Measurements from ENCODE around the gene SLC5A10. TPM values are rescaled to one million over a fixed set of nuclear protein-coding genes. Genes with fewer than 3 reads are reported as not detected.
A peak's percentile ranks its signal among the peaks of the same experiment; 100 is the strongest.

The SLC5A10 gene
- total RNA-seq, 1 donor: not detected

DNA sequence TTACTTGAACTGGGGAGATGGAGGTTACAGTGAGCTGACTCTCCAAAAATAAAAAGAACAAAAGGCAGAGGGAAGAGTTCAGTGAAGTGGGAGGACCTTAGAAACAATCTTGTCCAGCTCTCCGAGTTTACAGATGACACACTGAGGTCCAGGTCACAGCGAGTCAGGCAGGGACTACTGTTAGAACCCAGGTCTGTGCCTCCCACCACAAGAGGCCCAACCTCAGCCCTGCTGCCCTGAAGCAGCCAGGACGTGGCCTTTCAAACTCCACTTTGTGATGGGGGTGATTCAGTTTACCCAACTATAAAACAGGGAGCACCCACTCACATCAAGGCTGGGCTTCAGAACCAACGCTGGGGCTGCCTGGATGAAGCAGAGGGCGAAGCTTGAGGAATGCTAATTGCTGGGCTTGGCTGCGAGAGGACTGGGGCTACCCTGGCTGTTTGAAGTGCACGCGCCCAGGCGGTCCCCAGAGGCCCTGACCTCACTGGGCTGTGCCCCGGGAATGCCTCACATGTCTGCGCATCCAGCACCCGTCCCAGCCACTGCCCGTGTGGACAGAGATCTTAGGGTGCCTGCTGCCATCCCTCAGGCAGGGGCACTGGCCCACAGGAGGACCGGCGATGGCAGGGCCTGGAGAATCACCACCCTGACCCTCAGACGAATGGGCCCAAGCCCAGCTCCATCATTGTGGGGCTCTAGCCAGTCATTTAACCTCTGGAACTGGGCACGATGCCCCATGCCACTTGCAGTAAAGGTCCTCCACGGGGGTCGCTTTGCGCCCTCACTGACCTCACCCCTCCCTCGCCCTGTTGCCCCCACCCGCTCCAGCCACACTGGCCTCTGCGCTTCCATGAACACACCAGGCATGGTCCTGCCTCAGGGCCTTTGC is 11.4 kb downstream of the SLC5A10 start:
- TF ChIP-seq, protein P1, sequence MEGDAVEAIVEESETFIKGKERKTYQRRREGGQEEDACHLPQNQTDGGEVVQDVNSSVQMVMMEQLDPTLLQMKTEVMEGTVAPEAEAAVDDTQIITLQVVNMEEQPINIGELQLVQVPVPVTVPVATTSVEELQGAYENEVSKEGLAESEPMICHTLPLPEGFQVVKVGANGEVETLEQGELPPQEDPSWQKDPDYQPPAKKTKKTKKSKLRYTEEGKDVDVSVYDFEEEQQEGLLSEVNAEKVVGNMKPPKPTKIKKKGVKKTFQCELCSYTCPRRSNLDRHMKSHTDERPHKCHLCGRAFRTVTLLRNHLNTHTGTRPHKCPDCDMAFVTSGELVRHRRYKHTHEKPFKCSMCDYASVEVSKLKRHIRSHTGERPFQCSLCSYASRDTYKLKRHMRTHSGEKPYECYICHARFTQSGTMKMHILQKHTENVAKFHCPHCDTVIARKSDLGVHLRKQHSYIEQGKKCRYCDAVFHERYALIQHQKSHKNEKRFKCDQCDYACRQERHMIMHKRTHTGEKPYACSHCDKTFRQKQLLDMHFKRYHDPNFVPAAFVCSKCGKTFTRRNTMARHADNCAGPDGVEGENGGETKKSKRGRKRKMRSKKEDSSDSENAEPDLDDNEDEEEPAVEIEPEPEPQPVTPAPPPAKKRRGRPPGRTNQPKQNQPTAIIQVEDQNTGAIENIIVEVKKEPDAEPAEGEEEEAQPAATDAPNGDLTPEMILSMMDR (IDR thresholded peaks at IDR 0.05; ENCODE audit: insufficient read depth, low read depth, low read length): no peak
- DNase-seq (ENCODE audit: low read depth): no peak
- no peak overlapping the region for H3K4me3 ChIP-seq (ENCODE audit: low read depth, low read length)

DNA sequence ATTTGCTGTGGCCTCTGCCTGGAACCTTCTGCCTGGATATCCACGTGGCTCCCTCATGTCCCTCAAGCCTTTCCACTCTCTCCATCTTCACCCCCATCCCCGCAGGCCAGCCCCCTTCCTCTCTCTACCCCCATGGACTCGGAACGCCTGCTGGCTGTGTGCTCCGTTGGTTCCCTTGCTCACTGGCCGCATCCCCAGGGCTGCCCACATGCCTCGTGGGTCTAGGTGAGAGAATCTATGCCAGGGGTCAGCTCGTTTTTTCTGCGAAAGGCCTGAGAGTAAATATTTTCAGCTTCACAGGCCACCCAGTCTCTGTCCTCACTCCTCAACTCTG is 12.0 kb downstream of the SLC5A10 start:
- no peak overlapping the region for H3K4me3 ChIP-seq (ENCODE audit: low read depth, low read length)
- TF ChIP-seq, protein P1 (IDR thresholded peaks at IDR 0.05; ENCODE audit: insufficient read depth, low read depth, low read length): no peak
- no peak for DNase-seq (ENCODE audit: low read depth)

DNA sequence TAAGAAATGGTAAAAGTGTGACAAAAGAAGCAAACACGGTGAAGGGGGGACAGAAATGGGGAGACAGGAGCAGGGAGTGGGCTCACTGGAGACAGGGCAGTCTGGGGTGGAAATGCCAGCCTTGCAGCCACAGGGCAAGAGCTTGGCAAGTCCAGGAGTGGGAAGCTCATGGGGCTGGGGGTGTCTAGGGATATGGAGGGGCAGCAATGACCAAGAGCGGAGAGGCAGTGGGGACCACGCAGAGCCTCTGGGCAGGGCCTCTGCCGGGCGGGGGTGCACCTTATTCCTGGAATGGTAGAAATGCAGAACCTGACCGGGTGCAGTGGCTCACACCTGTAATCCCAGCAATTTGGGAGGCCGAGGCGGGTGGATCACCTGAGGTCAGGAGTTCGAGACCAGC is 12.6 kb downstream of the SLC5A10 start:
- no peak overlapping the region for H3K4me3 ChIP-seq (ENCODE audit: low read depth, low read length)
- TF ChIP-seq, protein P1 (IDR thresholded peaks at IDR 0.05; ENCODE audit: insufficient read depth, low read depth, low read length): no peak
- no peak for DNase-seq (ENCODE audit: low read depth)

DNA sequence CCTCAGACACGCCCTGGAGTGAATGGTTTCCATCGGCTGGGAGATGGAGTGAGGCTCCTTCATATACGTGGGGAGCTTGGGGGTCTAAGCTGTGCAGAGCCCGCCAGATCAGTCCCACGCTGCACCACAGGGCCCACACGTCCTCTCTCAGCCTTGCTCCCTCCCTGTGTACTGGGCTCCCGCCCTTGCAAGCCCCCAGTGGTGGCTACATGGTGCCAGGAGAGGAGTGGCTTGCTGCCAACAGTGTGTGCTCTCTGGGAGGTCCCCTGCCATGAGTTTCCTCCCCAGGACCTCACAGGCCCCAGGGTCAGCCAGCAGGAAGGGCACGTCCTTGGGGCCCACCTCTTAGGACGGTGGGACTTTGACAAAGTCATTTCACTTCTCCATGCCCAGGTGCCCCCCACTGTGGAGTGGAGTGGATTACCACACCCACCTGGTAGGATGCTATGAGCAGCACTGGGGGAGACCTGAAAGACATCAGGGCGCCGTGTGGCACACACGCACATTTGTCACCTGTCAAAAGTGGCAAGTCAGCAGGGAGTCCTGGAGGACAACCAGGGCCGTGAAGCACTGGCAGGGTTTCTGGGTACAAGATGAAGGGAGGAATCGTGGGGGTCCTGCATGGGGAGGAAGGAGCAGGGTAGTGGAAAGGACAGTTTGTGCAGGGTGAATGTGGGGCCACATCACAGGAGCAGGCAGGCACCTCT is 13.7 kb downstream of the SLC5A10 start:
- TF ChIP-seq, protein P1 (IDR thresholded peaks at IDR 0.05; ENCODE audit: insufficient read depth, low read depth, low read length): no peak
- no peak for DNase-seq (ENCODE audit: low read depth)
- H3K4me3 ChIP-seq (ENCODE audit: low read depth, low read length): no peak overlapping the region

DNA sequence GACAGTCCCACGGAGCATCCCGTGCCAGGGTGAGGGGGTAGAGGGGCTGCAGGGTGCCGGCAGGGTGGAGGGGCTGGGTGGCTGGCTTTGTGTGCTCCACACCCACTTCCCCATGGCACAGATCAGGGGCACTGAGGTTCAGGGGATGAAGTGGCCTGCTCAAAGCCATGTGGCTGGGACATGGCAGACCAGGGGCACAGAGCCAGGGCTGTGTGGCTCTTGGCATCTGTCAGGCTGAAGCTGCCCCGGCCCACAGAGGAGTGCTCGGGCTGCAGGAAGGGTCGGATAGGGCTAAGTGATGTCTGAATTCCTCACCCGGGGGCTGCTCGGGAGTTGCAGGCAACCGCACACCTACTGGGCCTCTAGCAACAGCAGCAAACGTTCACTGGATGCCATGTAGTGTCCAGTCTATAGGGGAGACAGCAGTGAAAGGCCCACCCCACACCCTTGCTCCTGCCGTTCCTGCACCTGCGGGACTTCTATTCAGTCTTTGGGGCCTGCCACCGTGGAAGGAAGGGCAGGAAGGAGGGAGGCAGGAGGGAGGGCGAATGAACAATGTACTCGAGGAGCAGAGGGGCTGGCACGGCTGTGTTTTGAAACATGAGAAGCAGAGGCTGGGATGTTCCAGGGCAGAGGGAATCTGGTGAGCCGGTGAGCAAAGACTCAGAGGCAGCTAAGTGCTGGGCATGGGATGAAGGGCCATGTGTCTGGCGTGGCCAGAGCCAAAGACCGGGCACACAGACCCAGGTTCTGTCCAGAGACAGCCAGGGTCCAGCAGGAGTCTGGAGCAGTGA is 15.1 kb downstream of the SLC5A10 start:
- no peak overlapping the region for H3K4me3 ChIP-seq (ENCODE audit: low read depth, low read length)
- peak; percentile 22 for DNase-seq (ENCODE audit: low read depth)
- TF ChIP-seq, protein P1 (IDR thresholded peaks at IDR 0.05; ENCODE audit: insufficient read depth, low read depth, low read length): no peak

DNA sequence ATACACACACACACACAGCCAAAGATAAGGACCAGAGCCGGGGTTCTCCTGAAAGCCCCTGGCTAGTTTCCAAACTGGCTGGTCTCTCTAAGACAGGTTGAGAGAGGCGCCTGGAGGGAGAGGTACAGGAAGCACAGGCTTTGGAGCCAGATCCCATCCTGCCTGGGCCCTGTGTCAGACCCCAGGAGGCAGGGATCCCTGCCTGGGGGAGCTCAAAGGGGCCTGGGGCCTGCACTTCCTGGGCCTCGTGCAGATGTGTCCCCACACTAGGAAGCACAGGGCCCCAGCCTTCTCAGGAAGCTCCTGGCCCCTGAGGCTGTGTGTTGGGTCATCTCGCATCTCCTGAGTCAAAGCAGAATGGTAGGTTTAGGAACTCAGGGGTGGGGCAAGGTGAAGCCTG is 16.0 kb downstream of the SLC5A10 start:
- TF ChIP-seq, protein P1 (IDR thresholded peaks at IDR 0.05; ENCODE audit: insufficient read depth, low read depth, low read length): no peak
- DNase-seq (ENCODE audit: low read depth): no peak

More for the DNA sequence above, 16.0 kb downstream of the SLC5A10 start:
- H3K4me3 ChIP-seq (ENCODE audit: low read depth, low read length): no peak overlapping the region

Data from fibroblast of villous mesenchyme (primary cell).